Measurements from ENCODE around the gene KCNH2.
A peak's percentile ranks its signal among the peaks of the same experiment; 100 is the strongest.
"Not testable (repeated sequence)": the region's sequence is repeated elsewhere in the genome, so short reads cannot be mapped to it uniquely, and the experiment has no call there.

Gene KCNH2

GRCh38 chr7:151016505-151016904, 38.4 kb upstream of the KCNH2 start:
- no peak overlapping the region for H3K4me3 ChIP-seq
- no peak overlapping the region for H3K27ac ChIP-seq
- no peak for TF ChIP-seq CTCF (IDR thresholded peaks at IDR 0.05)
- no peak for DNase-seq (ENCODE audit: low spot score)

GRCh38 chr7:151015967-151016366, 37.8 kb upstream of the KCNH2 start:
- no peak for DNase-seq (ENCODE audit: low spot score)
- Histone ChIP-seq H3K27ac (no peak overlapping the region), H3K4me3 (no peak overlapping the region)
- TF ChIP-seq CTCF (IDR thresholded peaks at IDR 0.05) = no peak

GRCh38 chr7:151014950-151015349, 36.8 kb upstream of the KCNH2 start:
- no peak overlapping the region for H3K27ac ChIP-seq
- DNase-seq (ENCODE audit: low spot score) = no peak
- H3K4me3 ChIP-seq = no peak overlapping the region
- TF ChIP-seq CTCF (IDR thresholded peaks at IDR 0.05) = no peak

GRCh38 chr7:151013733-151014497, 35.8 kb upstream of the KCNH2 start:
- no peak for TF ChIP-seq CTCF (IDR thresholded peaks at IDR 0.05)
- H3K27ac ChIP-seq = no peak overlapping the region
- DNase-seq (ENCODE audit: low spot score) = no peak
- H3K4me3 ChIP-seq = peak overlapping the region; percentile 64

- no peak for TF ChIP-seq CTCF (IDR thresholded peaks at IDR 0.05)
- DNase-seq (ENCODE audit: low spot score) = no peak
- no peak overlapping the region for H3K27ac ChIP-seq
- peak overlapping the region; percentile 64 for H3K4me3 ChIP-seq
These were observed 35.2 kb upstream of the KCNH2 start for GRCh38 chr7:151013356-151013732.

GRCh38 chr7:151012911-151013347, 34.8 kb upstream of the KCNH2 start:
- DNase-seq (ENCODE audit: low spot score) = no peak
- Histone ChIP-seq H3K27ac (no peak overlapping the region), H3K4me3 (peak overlapping the region; percentile 64)
- peak; percentile 27 for TF ChIP-seq CTCF (IDR thresholded peaks at IDR 0.05)

GRCh38 chr7:151012031-151012692, 34.0 kb upstream of the KCNH2 start:
- Histone ChIP-seq H3K27ac (no peak overlapping the region), H3K4me3 (no peak overlapping the region)
- no peak for TF ChIP-seq CTCF (IDR thresholded peaks at IDR 0.05)
- no peak for DNase-seq (ENCODE audit: low spot score)

- H3K27ac ChIP-seq = not testable (repeated sequence)
These were observed 33.5 kb upstream of the KCNH2 start for GRCh38 chr7:151011616-151012015.

More at GRCh38 chr7:151011616-151012015, 33.5 kb upstream of the KCNH2 start:
- H3K4me3 ChIP-seq; DNase-seq (ENCODE audit: low spot score): not testable (repeated sequence)
